ENCODE measurements around the gene JAML.

The JAML gene

GRCh38 chr11:118163494-118163893 is 61.3 kb downstream of the JAML start:
- no peak for DNase-seq

GRCh38 chr11:118162846-118163245 is 62.0 kb downstream of the JAML start:
- DNase-seq = no peak

GRCh38 chr11:118161786-118162185 is 63.0 kb downstream of the JAML start:
- no peak for DNase-seq

- DNase-seq = no peak
These were observed 67.5 kb downstream of the JAML start for GRCh38 chr11:118157186-118157895.

- DNase-seq = no peak
These were observed 68.2 kb downstream of the JAML start for GRCh38 chr11:118156531-118157185.

- DNase-seq = no peak
These were observed 68.9 kb downstream of the JAML start for GRCh38 chr11:118155776-118156530.

GRCh38 chr11:118154641-118155040 is 70.2 kb downstream of the JAML start:
- DNase-seq = no peak

GRCh38 chr11:118153976-118154375 is 70.8 kb downstream of the JAML start:
- no peak for DNase-seq

- DNase-seq = no peak
These were observed 71.3 kb downstream of the JAML start for GRCh38 chr11:118153516-118153915.

GRCh38 chr11:118152552-118153471 is 72.0 kb downstream of the JAML start, which contains the start of gene SCN4B:
Gene SCN4B (minus strand): TSS chr11:118152823. CDS start chr11:118152673, 150 bp downstream.
- DNase-seq = peak; percentile 19

GRCh38 chr11:118152020-118152551 is 72.7 kb downstream of the JAML start:
- no peak for DNase-seq

GRCh38 chr11:118151431-118151830 is 73.4 kb downstream of the JAML start:
- no peak for DNase-seq

- DNase-seq = no peak
These were observed 75.3 kb downstream of the JAML start for GRCh38 chr11:118149493-118149892.

GRCh38 chr11:118148856-118149255 is 76.0 kb downstream of the JAML start:
- DNase-seq = peak; percentile 21

GRCh38 chr11:118148240-118148639 is 76.6 kb downstream of the JAML start:
- DNase-seq = no peak

- no peak for DNase-seq
These were observed 77.3 kb downstream of the JAML start for GRCh38 chr11:118147502-118147901.

GRCh38 chr11:118146554-118146953 is 78.3 kb downstream of the JAML start:
- DNase-seq = no peak

- DNase-seq = peak; percentile 77
These were observed 79.3 kb downstream of the JAML start for GRCh38 chr11:118145285-118146227.

- no peak for DNase-seq
These were observed 80.2 kb downstream of the JAML start for GRCh38 chr11:118144301-118145268.

All from NCI-H1048 (cell line).